ENCODE measurements around the gene ACAN. TPM values are rescaled to one million over a fixed set of nuclear protein-coding genes. Genes with fewer than 3 reads are reported as not detected.

Gene ACAN
- total RNA-seq, 1 experiment from 2014 or later, result not detected

GRCh38 chr15:88876573-88876972, 73.3 kb downstream of the ACAN start:
- peaks cover 50% of the 10 kb centered on the region for H3K27me3 ChIP-seq (ENCODE audit: insufficient read depth, low read depth)
- no peaks in the 10 kb centered on the region for H3K9me3 ChIP-seq (ENCODE audit: insufficient read depth, low read depth)
- no peaks in the 10 kb centered on the region for H3K4me1 ChIP-seq (replicated peaks; ENCODE audit: insufficient read depth)
- no peak overlapping the region for H3K27ac ChIP-seq
- intact Hi-C loops (cut with micrococcal nuclease; ENCODE audit: unreplicated experiment), result no loop called here
- H3K79me2 ChIP-seq (ENCODE audit: low read depth), result no peaks in the 10 kb centered on the region
- ChIA-PET CTCF (no interaction called here), POLR2A (ENCODE audit: unreplicated experiment) (no interaction called here)
- no peaks in the 10 kb centered on the region for H3K9me2 ChIP-seq (ENCODE audit: insufficient read depth)
- no TSS peak for BruUV-seq (replicated peaks)
- H3K4me3 ChIP-seq, result no peak overlapping the region
- H3K36me3 ChIP-seq (ENCODE audit: low read depth), result no peaks in the 10 kb centered on the region
- TF ChIP-seq CTCF (conservative IDR thresholded peaks at IDR 0.05) (no peak), EZH2 (IDR thresholded peaks at IDR 0.05; ENCODE audit: low read depth) (no peak)
- no peak overlapping the region for H2AFZ ChIP-seq
- H3K4me2 ChIP-seq, result no peak overlapping the region
- DNase-seq, result no peak
- H3F3A ChIP-seq (ENCODE audit: insufficient read depth, low read depth), result no peaks in the 10 kb centered on the region
- H4K20me1 ChIP-seq (ENCODE audit: insufficient read depth), result no peaks in the 10 kb centered on the region

DNA sequence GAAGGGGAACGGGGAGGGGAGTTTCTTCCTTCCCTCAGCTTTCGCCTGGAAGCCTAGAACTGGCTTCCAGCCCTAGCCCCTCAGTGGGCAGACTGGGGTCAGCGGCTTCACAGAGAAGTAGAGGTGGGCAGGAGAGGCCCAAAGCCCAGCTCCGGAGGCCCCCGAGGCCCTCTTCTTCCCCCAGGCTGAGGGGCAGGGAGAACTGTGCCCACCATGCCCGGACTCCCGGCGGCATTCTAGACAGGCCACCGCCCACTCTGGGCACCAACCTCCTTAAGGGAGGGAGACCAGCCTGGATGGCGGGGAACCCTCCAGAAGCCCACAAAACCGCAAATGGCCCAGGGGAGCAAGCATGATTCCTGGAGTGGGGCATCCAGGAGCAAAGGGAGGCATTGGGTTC, 74.2 kb downstream of the ACAN start:
- Histone ChIP-seq H3K36me3 (ENCODE audit: low read depth) (no peaks in the 10 kb centered on the region), H3K4me3 (no peak overlapping the region), H3K4me1 (replicated peaks; ENCODE audit: insufficient read depth) (no peaks in the 10 kb centered on the region), H3K4me2 (no peak overlapping the region), H3K27ac (no peak overlapping the region), H3F3A (ENCODE audit: insufficient read depth, low read depth) (no peaks in the 10 kb centered on the region), H3K9me3 (ENCODE audit: insufficient read depth, low read depth) (no peaks in the 10 kb centered on the region), H2AFZ (no peak overlapping the region), H4K20me1 (ENCODE audit: insufficient read depth) (no peaks in the 10 kb centered on the region), H3K27me3 (ENCODE audit: insufficient read depth, low read depth) (peaks cover 41% of the 10 kb centered on the region), H3K9me2 (ENCODE audit: insufficient read depth) (no peaks in the 10 kb centered on the region), H3K79me2 (ENCODE audit: low read depth) (no peaks in the 10 kb centered on the region)
- DNase-seq, result no peak
- no peak for TF ChIP-seq EZH2 (IDR thresholded peaks at IDR 0.05; ENCODE audit: low read depth)
- no peak for TF ChIP-seq CTCF (conservative IDR thresholded peaks at IDR 0.05)
- POLR2A ChIA-PET (ENCODE audit: unreplicated experiment), result no interaction called here
- intact Hi-C loops (cut with micrococcal nuclease; ENCODE audit: unreplicated experiment), result no loop called here
- CTCF ChIA-PET, result no interaction called here
- no TSS peak for BruUV-seq (replicated peaks)

DNA sequence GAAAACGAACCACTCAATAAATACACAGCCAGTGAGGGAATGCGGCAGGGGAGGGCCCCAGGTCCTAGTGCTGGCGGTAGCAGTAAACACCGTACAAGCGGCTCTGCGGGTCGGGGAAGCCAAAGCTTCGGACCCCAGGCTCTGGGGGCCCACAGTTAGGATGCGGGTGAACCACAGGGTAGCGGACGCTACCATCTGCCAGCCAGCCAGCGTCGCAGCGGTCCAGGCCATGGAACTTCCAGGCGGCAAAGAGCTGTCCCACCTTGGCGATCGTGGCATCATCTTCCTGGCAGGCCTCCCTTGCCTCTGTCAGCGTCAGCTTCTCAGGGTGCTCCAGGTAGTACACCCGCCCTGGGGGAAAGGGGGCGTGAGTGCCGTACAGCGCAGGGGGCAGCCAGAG, 74.7 kb downstream of the ACAN start:
- POLR2A ChIA-PET (ENCODE audit: unreplicated experiment), result no interaction called here

More for the DNA sequence above, 74.7 kb downstream of the ACAN start:
- TF ChIP-seq CTCF (conservative IDR thresholded peaks at IDR 0.05) (no peak), EZH2 (IDR thresholded peaks at IDR 0.05; ENCODE audit: low read depth) (no peak)
- Histone ChIP-seq H4K20me1 (ENCODE audit: insufficient read depth) (no peaks in the 10 kb centered on the region), H3K79me2 (ENCODE audit: low read depth) (no peaks in the 10 kb centered on the region), H3K4me3 (no peak overlapping the region), H3K4me1 (replicated peaks; ENCODE audit: insufficient read depth) (no peaks in the 10 kb centered on the region), H2AFZ (no peak overlapping the region), H3K4me2 (no peak overlapping the region), H3K27me3 (ENCODE audit: insufficient read depth, low read depth) (peaks cover 36% of the 10 kb centered on the region), H3K27ac (no peak overlapping the region), H3K9me3 (ENCODE audit: insufficient read depth, low read depth) (no peaks in the 10 kb centered on the region), H3K9me2 (ENCODE audit: insufficient read depth) (no peaks in the 10 kb centered on the region), H3K36me3 (ENCODE audit: low read depth) (no peaks in the 10 kb centered on the region), H3F3A (ENCODE audit: insufficient read depth, low read depth) (no peaks in the 10 kb centered on the region)
- no peak for DNase-seq
- CTCF ChIA-PET, result no interaction called here
- intact Hi-C loops (cut with micrococcal nuclease; ENCODE audit: unreplicated experiment), result no loop called here
- no TSS peak for BruUV-seq (replicated peaks)

All from PC-9 (cell line).